ENCODE data around the gene ADAMTSL1.

DNA sequence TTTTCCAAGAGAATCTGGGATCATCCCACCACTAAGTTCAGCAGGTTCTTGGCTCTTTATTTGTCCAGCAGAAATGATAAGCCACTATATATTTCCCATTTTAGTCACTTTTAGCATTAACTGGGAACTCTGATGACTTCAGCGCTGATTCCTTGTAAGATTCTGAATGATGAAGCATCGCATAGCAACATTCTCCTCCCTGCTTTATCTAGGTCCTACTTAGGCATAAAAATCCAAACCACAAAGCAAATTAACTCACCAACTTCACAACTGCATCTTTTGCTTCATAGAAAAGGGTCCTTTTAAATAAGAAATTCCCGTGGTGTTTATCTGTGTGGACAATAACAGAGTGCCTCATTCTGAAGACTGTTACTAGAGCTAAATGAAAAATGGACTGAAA is 355.1 kb downstream of the ADAMTSL1 start:
- TF ChIP-seq CTCF (conservative IDR thresholded peaks at IDR 0.05; ENCODE audit: low read depth in 2 of 2) (no peak), CREB1 (CRISPR knock-in tag; IDR thresholded peaks at IDR 0.05; ENCODE audit: low read depth) (no peak), JUNB (IDR thresholded peaks at IDR 0.05; ENCODE audit: unreplicated experiment) (no peak), POLR2AphosphoS5 (IDR thresholded peaks at IDR 0.05; ENCODE audit: low read depth) (no peak), EZH2phosphoT487 (IDR thresholded peaks at IDR 0.05; ENCODE audit: unreplicated experiment) (no peak), EZH2 (IDR thresholded peaks at IDR 0.05; ENCODE audit: low read depth, unreplicated experiment) (no peak), STAT1 (IDR thresholded peaks at IDR 0.05; ENCODE audit: unreplicated experiment) (no peak), NANOG (IDR thresholded peaks at IDR 0.05; ENCODE audit: borderline replicate concordance) (no peak)
- TF ChIP-seq, protein P1, sequence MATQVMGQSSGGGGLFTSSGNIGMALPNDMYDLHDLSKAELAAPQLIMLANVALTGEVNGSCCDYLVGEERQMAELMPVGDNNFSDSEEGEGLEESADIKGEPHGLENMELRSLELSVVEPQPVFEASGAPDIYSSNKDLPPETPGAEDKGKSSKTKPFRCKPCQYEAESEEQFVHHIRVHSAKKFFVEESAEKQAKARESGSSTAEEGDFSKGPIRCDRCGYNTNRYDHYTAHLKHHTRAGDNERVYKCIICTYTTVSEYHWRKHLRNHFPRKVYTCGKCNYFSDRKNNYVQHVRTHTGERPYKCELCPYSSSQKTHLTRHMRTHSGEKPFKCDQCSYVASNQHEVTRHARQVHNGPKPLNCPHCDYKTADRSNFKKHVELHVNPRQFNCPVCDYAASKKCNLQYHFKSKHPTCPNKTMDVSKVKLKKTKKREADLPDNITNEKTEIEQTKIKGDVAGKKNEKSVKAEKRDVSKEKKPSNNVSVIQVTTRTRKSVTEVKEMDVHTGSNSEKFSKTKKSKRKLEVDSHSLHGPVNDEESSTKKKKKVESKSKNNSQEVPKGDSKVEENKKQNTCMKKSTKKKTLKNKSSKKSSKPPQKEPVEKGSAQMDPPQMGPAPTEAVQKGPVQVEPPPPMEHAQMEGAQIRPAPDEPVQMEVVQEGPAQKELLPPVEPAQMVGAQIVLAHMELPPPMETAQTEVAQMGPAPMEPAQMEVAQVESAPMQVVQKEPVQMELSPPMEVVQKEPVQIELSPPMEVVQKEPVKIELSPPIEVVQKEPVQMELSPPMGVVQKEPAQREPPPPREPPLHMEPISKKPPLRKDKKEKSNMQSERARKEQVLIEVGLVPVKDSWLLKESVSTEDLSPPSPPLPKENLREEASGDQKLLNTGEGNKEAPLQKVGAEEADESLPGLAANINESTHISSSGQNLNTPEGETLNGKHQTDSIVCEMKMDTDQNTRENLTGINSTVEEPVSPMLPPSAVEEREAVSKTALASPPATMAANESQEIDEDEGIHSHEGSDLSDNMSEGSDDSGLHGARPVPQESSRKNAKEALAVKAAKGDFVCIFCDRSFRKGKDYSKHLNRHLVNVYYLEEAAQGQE (IDR thresholded peaks at IDR 0.05; ENCODE audit: unreplicated experiment) = no peak
